Activated CD8-positive, alpha-beta memory T cell treated with anti-CD3 and anti-CD28 coated beads for 4 hours (primary cell): Measurements from ENCODE around the gene NCOA6.
"Not testable (repeated sequence)": the region's sequence is repeated elsewhere in the genome, so short reads cannot be mapped to it uniquely, and the experiment has no call there.

ENCODE experiments used
- DNase-seq, 2 donors: peaks; one replicate each; pipeline ENCODE4 v3.0.0-alpha.2; 2020; ENCODE audit warnings: low read depth in 2 of 2

The NCOA6 gene

GRCh38 chr20:34720266-34720665, 105.2 kb downstream of the NCOA6 start:
- no peak for DNase-seq

- not testable (repeated sequence) for DNase-seq
These were observed 106.0 kb downstream of the NCOA6 start for GRCh38 chr20:34719242-34720017.

- DNase-seq, result no peak
These were observed 108.0 kb downstream of the NCOA6 start for GRCh38 chr20:34717230-34718095.

GRCh38 chr20:34716921-34717229, 108.6 kb downstream of the NCOA6 start:
- no peak for DNase-seq

- no peak for DNase-seq
These were observed 110.1 kb downstream of the NCOA6 start for GRCh38 chr20:34715384-34715783.

GRCh38 chr20:34713944-34714515, 111.4 kb downstream of the NCOA6 start:
- not testable (repeated sequence) for DNase-seq

- DNase-seq, result no peak
These were observed 112.1 kb downstream of the NCOA6 start for GRCh38 chr20:34713194-34713943.

GRCh38 chr20:34712525-34713192, 112.8 kb downstream of the NCOA6 start:
- no peak for DNase-seq

- DNase-seq, result no peak
These were observed 113.5 kb downstream of the NCOA6 start for GRCh38 chr20:34711813-34712430.

- no peak for DNase-seq
These were observed 114.4 kb downstream of the NCOA6 start for GRCh38 chr20:34710861-34711574.

GRCh38 chr20:34710568-34710839, 114.9 kb downstream of the NCOA6 start:
- no peak for DNase-seq

- DNase-seq, result peak; percentile 38 to 47
These were observed 115.5 kb downstream of the NCOA6 start for GRCh38 chr20:34709831-34710567.

GRCh38 chr20:34709044-34709830, 116.2 kb downstream of the NCOA6 start:
- peak; percentile 51 to 58 for DNase-seq

- peak in 1 of 2 donors; percentile 22 for DNase-seq
These were observed 116.8 kb downstream of the NCOA6 start for GRCh38 chr20:34708621-34709043.

GRCh38 chr20:34706912-34707784, 118.3 kb downstream of the NCOA6 start:
- no peak for DNase-seq

- no peak for DNase-seq
These were observed 119.1 kb downstream of the NCOA6 start for GRCh38 chr20:34706302-34706875.
